HG03354 (cell line): ENCODE results near the gene ZNF77.
"Not testable (repeated sequence)": the region's sequence is repeated elsewhere in the genome, so short reads cannot be mapped to it uniquely, and the experiment has no call there.

ENCODE experiments used
- ATAC-seq: cut with Tn5 transposase; IDR thresholded peaks from one replicate; pipeline ENCODE4 v1.9.1; 2021; ENCODE audit warnings: mild to moderate bottlenecking; ENCODE audit not compliant: unreplicated experiment, poor library complexity, severe bottlenecking

The ZNF77 gene

GRCh38 chr19:2973229-2973628 lies 28.5 kb upstream of the ZNF77 start:
- ATAC-seq: no peak

- ATAC-seq: no peak
Observed at GRCh38 chr19:2970201-2970835, 25.5 kb upstream of the ZNF77 start.

GRCh38 chr19:2969104-2969504 lies 24.3 kb upstream of the ZNF77 start:
- no peak for ATAC-seq

DNA sequence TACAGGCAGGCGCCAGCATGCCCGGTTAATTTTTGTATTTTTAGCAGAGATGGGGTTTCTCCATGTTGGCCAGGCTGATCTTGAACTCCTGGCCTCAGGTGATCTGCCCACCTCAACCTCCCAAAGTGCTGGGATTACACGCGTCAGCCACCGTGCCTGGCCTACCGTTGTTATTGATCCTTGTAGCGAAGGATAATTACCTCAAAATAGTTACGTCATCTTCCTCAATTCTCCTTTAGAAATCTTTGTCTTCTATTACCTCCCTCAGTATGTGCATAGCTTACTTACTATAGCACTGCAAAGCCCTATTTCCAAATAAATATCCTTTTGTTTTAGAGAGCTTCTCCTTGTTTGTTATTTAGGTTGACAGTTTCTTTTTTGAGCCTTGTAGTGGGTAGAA lies 23.2 kb upstream of the ZNF77 start:
- no peak for ATAC-seq

- no peak for ATAC-seq
Observed at GRCh38 chr19:2964874-2965273, 20.1 kb upstream of the ZNF77 start.

- not testable (repeated sequence) for ATAC-seq
Observed at GRCh38 chr19:2963631-2964030, 18.9 kb upstream of the ZNF77 start.

GRCh38 chr19:2963122-2963521 lies 18.4 kb upstream of the ZNF77 start:
- no peak for ATAC-seq

DNA sequence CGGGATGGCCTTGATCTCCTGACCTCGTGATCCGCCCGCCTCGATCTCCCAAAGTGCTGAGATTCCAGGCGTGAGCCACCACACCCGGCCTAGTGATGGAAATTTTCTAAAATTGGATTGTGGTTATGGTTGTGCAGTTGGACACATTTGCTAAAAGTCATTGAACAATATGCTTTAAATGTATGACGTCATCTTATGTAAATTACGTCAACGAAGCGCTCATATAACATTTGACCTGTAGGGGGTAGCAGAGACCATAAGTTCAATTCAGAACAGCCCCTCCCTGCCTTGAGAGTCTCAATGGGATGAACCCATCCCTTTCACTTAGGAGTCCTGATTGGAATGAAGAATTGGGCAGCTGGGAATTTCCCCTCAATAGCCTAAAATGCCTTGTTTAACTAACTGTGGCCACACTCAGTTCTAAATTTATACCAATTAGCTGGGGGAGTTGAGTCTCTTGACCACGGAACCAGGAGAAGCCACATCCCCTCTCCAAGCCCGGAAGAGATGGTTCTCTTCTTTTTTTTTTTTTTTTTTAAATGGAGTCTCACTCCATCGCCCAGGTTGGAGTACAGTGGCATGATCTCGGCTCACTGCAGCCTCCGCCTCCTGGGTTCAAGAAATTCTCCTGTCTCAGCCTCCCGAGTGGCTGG lies 17.4 kb upstream of the ZNF77 start:
- ATAC-seq: no peak

- no peak for ATAC-seq
Observed at GRCh38 chr19:2960120-2960519, 15.3 kb upstream of the ZNF77 start.

DNA sequence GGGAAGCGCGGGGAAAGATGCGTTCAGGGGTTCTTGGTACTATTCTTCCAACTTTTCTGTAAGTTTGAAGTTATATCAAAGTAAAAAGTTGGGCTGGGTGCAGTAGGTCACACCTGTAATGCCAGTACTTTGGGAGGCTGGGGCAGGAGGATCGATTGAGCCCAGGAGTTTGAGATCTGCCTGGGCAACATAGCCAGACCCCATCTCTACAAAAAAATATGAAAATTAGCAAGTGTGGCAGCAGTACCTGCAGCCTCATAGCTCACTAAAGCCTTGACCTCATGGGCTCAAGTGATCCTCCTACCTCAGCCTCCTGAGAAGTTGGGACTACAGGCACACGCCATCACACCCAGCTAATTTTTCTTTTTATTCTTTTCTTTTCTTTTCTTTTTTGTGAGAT lies 12.4 kb upstream of the ZNF77 start:
- ATAC-seq: no peak

DNA sequence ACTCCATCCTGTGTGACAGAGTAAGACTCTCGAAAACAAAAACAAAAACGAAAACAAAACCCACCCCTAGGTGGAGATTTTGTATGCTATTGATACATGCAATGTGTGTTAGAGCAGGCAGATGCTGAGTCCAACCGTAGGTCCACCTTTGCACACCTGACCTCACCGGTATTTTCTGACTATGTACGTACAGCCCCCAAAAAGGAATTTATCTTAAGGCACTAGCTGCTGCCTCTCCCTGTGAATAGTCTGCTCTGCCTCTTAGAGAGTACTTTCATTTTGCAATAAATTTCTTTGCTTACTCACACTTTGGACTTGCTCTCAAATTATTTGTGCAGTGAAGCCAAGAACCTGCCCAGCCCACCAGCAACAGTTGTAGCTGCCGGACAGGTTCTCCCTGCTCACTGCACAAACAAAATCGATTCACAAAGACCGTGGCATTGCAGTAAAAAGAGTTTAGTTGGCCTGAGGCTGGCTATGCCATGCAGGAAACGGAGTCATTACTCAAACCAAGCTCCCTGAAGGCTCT lies 8.2 kb upstream of the ZNF77 start:
- ATAC-seq: no peak

DNA sequence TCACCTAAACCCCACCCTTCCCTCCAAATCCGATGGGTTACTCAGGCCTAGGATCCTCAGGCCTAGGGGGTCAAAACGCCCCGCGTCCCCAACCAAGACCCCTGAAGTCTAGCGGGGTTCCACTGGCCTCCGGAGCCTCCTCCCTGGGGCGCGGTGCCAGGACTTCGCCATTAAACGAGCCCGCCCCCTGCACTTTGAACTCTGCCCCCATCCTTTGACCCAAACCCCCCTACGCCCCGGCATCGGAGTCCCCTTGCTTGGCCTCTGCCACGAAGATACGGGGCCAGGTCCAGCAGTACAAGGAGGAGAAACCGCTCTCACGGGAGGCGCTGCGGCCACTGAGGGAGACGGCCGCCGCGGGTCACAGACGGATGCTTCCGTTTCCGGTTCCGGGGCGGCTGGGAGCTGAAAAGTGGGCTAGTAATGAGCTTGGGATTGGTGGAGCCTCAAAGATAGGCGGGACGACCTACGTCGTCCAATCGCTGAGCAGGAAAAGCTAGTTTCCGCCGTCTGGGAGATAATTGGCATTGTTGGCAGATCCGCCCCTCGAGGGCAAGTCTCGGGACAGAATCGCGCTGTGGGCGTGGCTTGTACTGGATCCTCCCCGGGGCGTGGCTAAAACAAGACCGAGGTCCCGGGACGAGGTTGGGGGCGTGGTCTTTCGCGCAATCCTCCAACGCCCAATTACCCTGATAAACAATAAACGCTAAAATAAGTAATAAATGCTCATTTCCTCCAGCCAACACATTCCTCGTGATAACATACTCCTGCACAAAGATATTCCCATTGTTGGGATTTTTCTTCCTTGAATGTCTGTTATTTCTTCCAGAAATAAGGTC lies 5.7 kb upstream of the ZNF77 start:
- ATAC-seq: peak; percentile 90

DNA sequence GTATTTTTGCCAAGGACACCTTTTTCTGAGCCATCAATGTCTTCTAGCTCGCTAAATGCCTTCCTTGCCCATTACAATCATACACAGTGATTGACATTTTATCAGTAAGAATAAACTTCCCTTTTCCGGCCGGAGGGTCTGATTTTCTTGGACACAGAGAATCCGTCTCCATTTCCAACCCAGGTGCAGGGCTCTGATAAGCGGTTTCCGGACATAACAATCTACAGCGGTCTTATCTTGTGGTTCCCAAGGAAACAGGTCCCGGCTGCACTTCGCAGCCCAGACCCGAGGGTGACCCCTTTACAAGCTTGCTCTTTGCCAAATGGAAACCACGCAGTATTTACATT lies 5.1 kb upstream of the ZNF77 start:
- ATAC-seq: peak; percentile 10

- ATAC-seq: no peak
Observed at GRCh38 chr19:2945575-2946184, 909 bp upstream of the ZNF77 start.

GRCh38 chr19:2944403-2944774 lies 382 bp downstream of the ZNF77 start:
- ATAC-seq: no peak

- no peak for ATAC-seq
Observed at GRCh38 chr19:2942928-2943640, 1.7 kb downstream of the ZNF77 start.

DNA sequence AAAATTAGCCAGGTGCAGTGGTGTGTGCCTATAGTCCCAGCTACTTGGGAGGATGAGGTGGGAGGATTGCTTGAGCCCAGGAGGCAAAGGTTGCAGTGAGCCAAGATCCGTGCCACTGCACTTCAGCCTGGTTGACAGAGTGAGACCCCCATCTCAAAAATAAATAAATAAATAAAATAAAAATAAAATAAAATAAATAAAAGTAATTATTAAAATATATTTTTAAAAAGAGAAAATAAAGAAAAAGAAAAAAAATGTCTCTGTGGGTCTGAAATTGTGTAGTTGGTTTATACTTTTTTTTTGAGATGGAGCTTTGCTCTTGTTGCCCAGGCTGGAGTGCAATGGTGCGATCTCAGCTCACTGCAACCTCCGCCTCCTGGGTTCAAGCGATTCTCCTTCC lies 8.9 kb downstream of the ZNF77 start:
- not testable (repeated sequence) for ATAC-seq

DNA sequence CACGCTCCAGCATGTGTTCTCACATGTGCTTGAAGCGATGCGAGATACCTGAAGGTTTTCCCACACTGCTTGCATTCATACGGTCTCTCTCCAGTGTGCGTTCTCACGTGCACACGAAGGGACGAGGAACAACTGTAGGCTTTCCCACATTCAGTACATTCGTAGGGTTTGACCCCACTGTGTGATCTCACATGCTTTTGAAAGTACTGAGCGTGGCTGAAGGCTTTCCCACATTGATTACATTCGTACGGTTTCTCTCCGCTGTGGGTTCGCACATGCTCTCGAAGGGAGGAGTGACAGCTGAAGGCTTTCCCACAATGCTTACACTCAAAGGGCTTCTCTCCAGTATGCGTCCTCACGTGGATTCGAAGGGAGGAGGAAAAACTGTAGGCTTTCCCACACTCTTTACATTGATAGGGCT lies 11.3 kb downstream of the ZNF77 start:
- no peak for ATAC-seq

GRCh38 chr19:2927032-2927430 lies 17.7 kb downstream of the ZNF77 start:
- ATAC-seq: no peak
